Activated CD8-positive, alpha-beta memory T cell treated with anti-CD3 and anti-CD28 coated beads, Interleukin-2, amount 50 U/mL, for 24 hours (primary cell): ENCODE measurements around the gene DCUN1D2.
"Not testable (repeated sequence)": the region's sequence is repeated elsewhere in the genome, so short reads cannot be mapped to it uniquely, and the experiment has no call there.

Experiments
- DNase-seq: peaks from one replicate; pipeline ENCODE4 v3.0.0-alpha.2; 2020; ENCODE audit errors: extremely low read depth

The DCUN1D2 gene

GRCh38 chr13:113489549-113490495 is 689 bp downstream of the DCUN1D2 start:
- no peak for DNase-seq

GRCh38 chr13:113489171-113489548 is 1.4 kb downstream of the DCUN1D2 start:
- DNase-seq: no peak

GRCh38 chr13:113488283-113488682 is 2.2 kb downstream of the DCUN1D2 start:
- DNase-seq: no peak

- DNase-seq: no peak
These were observed 3.8 kb downstream of the DCUN1D2 start for GRCh38 chr13:113486698-113487097.

- DNase-seq: no peak
These were observed 5.0 kb downstream of the DCUN1D2 start for GRCh38 chr13:113485545-113485944.

- DNase-seq: no peak
These were observed 6.8 kb downstream of the DCUN1D2 start for GRCh38 chr13:113483504-113484293.

GRCh38 chr13:113483081-113483480 is 7.4 kb downstream of the DCUN1D2 start:
- no peak for DNase-seq

- no peak for DNase-seq
These were observed 11.3 kb downstream of the DCUN1D2 start for GRCh38 chr13:113479179-113479578.

GRCh38 chr13:113477724-113478123 is 12.8 kb downstream of the DCUN1D2 start:
- DNase-seq: no peak

- DNase-seq: no peak
These were observed 13.7 kb downstream of the DCUN1D2 start for GRCh38 chr13:113476811-113477210.

- no peak for DNase-seq
These were observed 14.6 kb downstream of the DCUN1D2 start for GRCh38 chr13:113475911-113476310.

- no peak for DNase-seq
These were observed 15.2 kb downstream of the DCUN1D2 start for GRCh38 chr13:113475280-113475679.

GRCh38 chr13:113474179-113474578 is 16.3 kb downstream of the DCUN1D2 start:
- DNase-seq: no peak

- no peak for DNase-seq
These were observed 18.0 kb downstream of the DCUN1D2 start for GRCh38 chr13:113472355-113473025.

GRCh38 chr13:113471844-113472243 is 18.7 kb downstream of the DCUN1D2 start:
- DNase-seq: no peak

- DNase-seq: not testable (repeated sequence)
These were observed 19.8 kb downstream of the DCUN1D2 start for GRCh38 chr13:113470635-113471163.

GRCh38 chr13:113470073-113470472 is 20.4 kb downstream of the DCUN1D2 start:
- DNase-seq: no peak

GRCh38 chr13:113469582-113469981 is 20.9 kb downstream of the DCUN1D2 start:
- no peak for DNase-seq

GRCh38 chr13:113468472-113469201 is 21.9 kb downstream of the DCUN1D2 start:
- no peak for DNase-seq

GRCh38 chr13:113468029-113468428 is 22.5 kb downstream of the DCUN1D2 start:
- no peak for DNase-seq

GRCh38 chr13:113466383-113466782 is 24.1 kb downstream of the DCUN1D2 start:
- DNase-seq: no peak
